ENCODE measurements around the gene EEF1G. TPM values are rescaled to one million over a fixed set of nuclear protein-coding genes. Genes with fewer than 3 reads are reported as not detected.
"Not testable (repeated sequence)": the region's sequence is repeated elsewhere in the genome, so short reads cannot be mapped to it uniquely, and the experiment has no call there.

Gene EEF1G
- total RNA-seq = 1,000 to 10,000 TPM; 1,690 to 1,865 TPM

DNA sequence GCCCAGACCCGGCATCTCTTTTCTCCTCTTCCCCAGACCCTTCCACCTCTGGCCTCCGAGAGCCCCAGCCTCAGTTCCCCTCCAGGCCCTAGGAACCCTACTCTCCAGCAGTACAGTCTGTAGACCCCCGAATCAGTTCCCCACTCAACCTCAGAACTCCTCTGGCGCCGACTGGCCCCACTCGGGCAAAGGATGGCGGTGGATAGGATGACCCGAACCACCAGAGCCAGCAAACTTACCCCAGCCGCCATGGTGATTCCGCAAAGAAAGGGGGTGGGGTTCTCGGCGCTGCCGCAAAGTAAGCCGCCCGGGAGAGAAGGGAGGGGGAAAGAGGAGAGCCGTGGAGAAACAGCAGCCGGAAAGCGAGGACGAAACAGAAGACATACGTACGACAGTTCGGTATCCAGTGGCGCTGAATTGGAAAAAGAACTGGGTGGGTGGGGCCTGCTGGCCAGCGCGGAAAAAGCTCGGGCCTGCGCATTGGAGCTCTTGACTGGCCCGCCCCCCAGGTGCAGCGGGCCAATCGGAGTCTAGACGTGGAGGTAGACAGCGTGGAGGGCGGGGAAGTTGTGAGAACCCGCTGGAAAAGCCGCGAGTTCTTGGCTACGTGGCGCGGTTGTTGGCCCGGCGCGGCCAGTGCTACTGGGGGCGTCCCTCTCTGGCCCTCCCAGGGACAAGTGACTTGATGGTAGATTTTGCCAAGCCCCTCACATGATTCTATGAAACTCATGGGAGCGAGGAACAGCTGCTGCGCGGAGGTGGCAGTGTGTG, at the start of gene EEF1G:
TSS of gene EEF1G (minus strand) at position 300 of the 771 bp plus-strand sequence. CDS start at position 251, 49 bp downstream.
- peak within 1 kb of the TSS; percentile 98 for H3K27ac Mint-ChIP-seq
- peak; percentile 95 for ATAC-seq (replicated peaks)
- H3K36me3 Mint-ChIP-seq (ENCODE audit: low read depth) = peaks cover 99% of the 10 kb centered on the region
- H3K9me3 Mint-ChIP-seq = no peaks in the 10 kb centered on the region
- peaks cover 33% of the 10 kb centered on the region for H3K4me1 Mint-ChIP-seq
- peak within 1 kb of the TSS; percentile 98 for H3K4me3 Mint-ChIP-seq
- no peaks in the 10 kb centered on the region for H3K27me3 Mint-ChIP-seq

GRCh38 chr11:62622476-62623089, 48.9 kb upstream of the EEF1G start:
- Mint-ChIP-seq H3K4me3 (peak overlapping the region; percentile 97), H3K27ac (peak overlapping the region; percentile 91), H3K9me3 (no peaks in the 10 kb centered on the region), H3K36me3 (ENCODE audit: low read depth) (peaks cover 80% of the 10 kb centered on the region), H3K27me3 (no peaks in the 10 kb centered on the region), H3K4me1 (no peaks in the 10 kb centered on the region)
- ATAC-seq (replicated peaks) = no peak

DNA sequence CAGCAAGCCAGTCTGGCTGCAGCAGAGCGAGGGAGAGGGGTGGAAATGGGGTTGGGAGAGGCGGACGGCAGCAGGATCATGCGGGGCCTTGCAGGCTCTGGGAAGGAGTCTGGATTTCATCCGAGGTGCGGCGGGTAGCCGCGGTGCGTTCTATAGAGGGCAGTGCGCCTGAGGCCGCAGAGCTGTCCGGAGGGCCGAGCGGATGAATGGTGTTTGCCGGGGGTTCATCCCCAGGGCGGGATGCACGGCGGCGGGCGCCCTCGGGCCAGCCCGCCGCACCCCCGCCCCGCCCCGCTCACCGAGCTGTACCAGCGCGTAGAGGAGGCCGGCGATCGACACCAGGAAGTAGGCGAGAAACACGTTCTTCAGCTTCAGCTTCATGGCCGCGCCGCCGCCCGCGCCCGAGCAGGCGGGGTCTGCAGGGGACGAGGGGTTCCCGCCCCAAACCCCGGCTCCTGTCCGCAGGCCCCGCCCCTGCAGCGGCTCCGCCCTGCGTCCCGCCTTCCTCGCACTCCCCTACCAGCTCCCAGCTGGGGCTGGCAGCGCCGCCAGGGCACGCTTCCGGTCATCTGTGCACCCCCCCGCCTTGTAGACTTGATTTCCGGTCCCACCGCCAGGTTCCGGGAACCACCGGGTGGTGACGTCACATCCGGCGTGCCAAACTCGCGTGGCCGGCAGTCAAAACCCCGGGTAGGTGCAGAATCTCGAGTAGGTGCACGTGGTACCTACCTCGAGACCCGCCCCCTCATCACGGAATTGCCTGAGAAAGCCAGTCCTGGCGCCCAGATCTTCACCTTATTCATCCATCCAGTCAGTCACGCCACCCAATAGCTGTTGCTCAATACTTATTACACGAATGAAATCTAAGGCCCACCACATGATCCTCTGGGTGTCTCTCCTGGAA, 48.1 kb upstream of the EEF1G start, which contains the start of gene B3GAT3:
TSS of gene B3GAT3 (minus strand) at position 420 of the 904 bp plus-strand sequence. CDS start at position 381, 39 bp downstream.
- H3K27ac Mint-ChIP-seq = peak within 1 kb of the TSS; percentile 91
- no peaks in the 10 kb centered on the region for H3K4me1 Mint-ChIP-seq
- H3K27me3 Mint-ChIP-seq = no peaks in the 10 kb centered on the region
- peak within 1 kb of the TSS; percentile 97 for H3K4me3 Mint-ChIP-seq
- peaks cover 80% of the 10 kb centered on the region for H3K36me3 Mint-ChIP-seq (ENCODE audit: low read depth)
- H3K9me3 Mint-ChIP-seq = no peaks in the 10 kb centered on the region
- ATAC-seq (replicated peaks) = peak; percentile 96

- H3K36me3 Mint-ChIP-seq (ENCODE audit: low read depth) = peaks cover 81% of the 10 kb centered on the region
- H3K27me3 Mint-ChIP-seq = no peaks in the 10 kb centered on the region
- H3K4me1 Mint-ChIP-seq = no peaks in the 10 kb centered on the region
- H3K9me3 Mint-ChIP-seq = no peaks in the 10 kb centered on the region
- H3K27ac Mint-ChIP-seq = peak overlapping the region; percentile 91
- ATAC-seq (replicated peaks) = no peak
- H3K4me3 Mint-ChIP-seq = peak overlapping the region; percentile 97
Measured at GRCh38 chr11:62621027-62621566, 47.4 kb upstream of the EEF1G start.

- ATAC-seq (replicated peaks); H3K4me1 Mint-ChIP-seq; H3K4me3 Mint-ChIP-seq; H3K27ac Mint-ChIP-seq; H3K27me3 Mint-ChIP-seq; H3K9me3 Mint-ChIP-seq: not testable (repeated sequence)
- H3K36me3 Mint-ChIP-seq (ENCODE audit: low read depth) = peaks cover 78% of the 10 kb centered on the region
Measured at GRCh38 chr11:62616957-62617356, 43.3 kb upstream of the EEF1G start.

DNA sequence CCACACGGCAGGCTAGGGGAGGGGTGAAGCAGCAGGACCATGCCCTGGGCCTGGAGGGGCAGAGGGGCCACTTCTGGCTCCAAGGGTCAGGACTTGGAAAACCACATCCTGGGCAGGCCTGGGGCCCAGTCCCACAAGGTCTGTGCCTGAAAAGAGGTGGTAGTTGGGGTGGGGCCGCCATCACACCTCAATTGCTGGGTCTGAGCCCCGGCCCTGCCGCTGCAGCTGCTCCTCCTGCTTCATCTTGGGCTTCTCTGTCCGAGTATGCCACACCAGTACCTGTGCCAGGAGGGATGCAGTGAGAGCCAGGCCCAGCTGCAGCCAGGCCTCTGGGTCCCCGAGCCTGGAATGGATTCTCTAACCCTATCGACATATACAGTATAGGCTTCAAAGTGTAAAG, 41.8 kb upstream of the EEF1G start:
- H3K36me3 Mint-ChIP-seq (ENCODE audit: low read depth) = peaks cover 79% of the 10 kb centered on the region
- H3K4me3 Mint-ChIP-seq = no peak overlapping the region
- H3K4me1 Mint-ChIP-seq = peaks cover 12% of the 10 kb centered on the region
- no peak for ATAC-seq (replicated peaks)
- no peak overlapping the region for H3K27ac Mint-ChIP-seq
- H3K9me3 Mint-ChIP-seq = no peaks in the 10 kb centered on the region
- no peaks in the 10 kb centered on the region for H3K27me3 Mint-ChIP-seq

GRCh38 chr11:62614275-62614674, 40.6 kb upstream of the EEF1G start:
- Mint-ChIP-seq H3K4me3 (peak overlapping the region; percentile 73), H3K36me3 (ENCODE audit: low read depth) (peaks cover 79% of the 10 kb centered on the region)
- peak; percentile 36 for ATAC-seq (replicated peaks)

DNA sequence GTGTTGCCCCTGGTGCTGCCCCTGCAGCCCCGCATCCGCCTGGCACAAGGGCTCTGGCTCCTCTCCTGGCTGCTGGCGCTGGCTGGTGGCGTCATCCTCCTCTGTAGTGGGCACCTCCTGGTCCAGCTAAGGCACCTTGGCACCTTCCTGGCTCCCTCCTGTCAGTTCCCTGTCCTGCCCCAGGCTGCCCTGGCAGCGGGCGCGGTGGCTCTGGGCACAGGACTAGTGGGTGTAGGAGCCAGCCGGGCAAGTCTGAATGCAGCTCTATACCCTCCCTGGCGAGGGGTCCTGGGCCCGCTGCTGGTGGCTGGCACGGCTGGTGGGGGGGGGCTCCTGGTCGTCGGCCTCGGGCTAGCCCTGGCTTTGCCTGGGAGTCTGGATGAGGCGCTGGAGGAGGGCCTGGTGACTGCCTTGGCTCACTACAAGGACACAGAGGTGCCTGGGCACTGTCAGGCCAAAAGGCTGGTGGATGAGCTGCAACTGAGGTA, 39.6 kb upstream of the EEF1G start:
- Mint-ChIP-seq H3K9me3 (no peaks in the 10 kb centered on the region), H3K27me3 (no peaks in the 10 kb centered on the region), H3K36me3 (ENCODE audit: low read depth) (peaks cover 77% of the 10 kb centered on the region), H3K27ac (peak overlapping the region; percentile 87), H3K4me3 (peak overlapping the region; percentile 73), H3K4me1 (peaks cover 23% of the 10 kb centered on the region)
- ATAC-seq (replicated peaks) = no peak

More at GRCh38 chr11:62614275-62614674, 40.6 kb upstream of the EEF1G start:
- Mint-ChIP-seq H3K27ac (peak overlapping the region; percentile 87), H3K9me3 (no peaks in the 10 kb centered on the region), H3K4me1 (peaks cover 18% of the 10 kb centered on the region), H3K27me3 (no peaks in the 10 kb centered on the region)

DNA sequence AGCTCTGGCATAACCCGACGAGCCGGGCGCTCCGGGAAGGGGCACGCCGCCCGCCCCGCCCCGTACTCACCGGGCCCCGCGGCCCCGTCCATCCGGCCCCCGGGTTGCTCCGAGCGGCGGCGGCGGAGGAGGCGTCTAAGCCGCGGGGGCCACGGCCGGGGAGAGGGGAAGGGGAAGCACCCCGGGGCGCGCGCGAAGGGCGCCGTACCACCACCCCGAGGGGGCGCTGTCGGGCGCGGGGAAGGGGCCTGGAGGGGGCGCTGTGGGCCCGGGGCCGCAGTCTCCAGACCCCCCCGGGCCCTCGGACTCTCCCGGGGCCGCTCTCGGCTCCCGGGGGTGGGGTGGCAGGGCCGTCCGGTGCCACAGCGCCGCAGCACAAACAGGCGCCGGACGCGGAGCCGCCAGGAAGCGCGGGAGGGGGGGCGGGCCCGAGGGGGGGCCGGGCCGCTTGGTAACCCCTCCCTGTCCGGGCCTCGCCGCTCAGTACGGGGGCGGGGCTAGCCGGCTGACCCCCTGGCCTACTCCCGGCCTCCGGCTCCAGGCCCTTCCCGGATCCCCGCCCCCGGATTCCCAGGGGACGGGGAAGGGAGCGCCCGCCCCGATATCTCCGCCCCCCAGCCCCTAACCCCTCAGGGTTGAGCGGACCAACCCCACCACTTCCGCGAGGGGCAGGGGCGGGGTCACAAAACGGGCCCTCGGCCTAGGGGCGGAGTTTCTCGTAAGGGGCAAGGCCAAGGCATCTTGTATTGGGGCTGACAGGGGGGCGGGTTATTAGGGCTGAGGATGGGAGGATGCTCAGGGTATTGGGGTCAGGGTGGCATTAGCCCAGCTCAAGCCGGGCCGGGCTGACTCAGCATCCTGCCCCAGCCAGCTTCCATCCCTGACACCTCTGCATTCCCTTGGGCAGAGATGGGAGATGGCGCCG, 38.9 kb upstream of the EEF1G start, which contains the start of the genes EML3 and ROM1:
TSS of gene EML3 (minus strand) at position 410 of the 925 bp plus-strand sequence. CDS start at position 92, 318 bp downstream.
TSS of gene ROM1 (plus strand) at position 892 of the 925 bp plus-strand sequence. CDS start at position 917, 25 bp downstream.
- ATAC-seq (replicated peaks) = peak; percentile 74
- Mint-ChIP-seq H3K9me3 (no peaks in the 10 kb centered on the region), H3K4me3 (peak within 1 kb of the TSS; percentile 93), H3K27ac (peak within 1 kb of the TSS; percentile 94), H3K4me1 (peaks cover 29% of the 10 kb centered on the region), H3K36me3 (ENCODE audit: low read depth) (peaks cover 75% of the 10 kb centered on the region), H3K27me3 (no peaks in the 10 kb centered on the region)

- Mint-ChIP-seq H3K4me1 (peaks cover 30% of the 10 kb centered on the region), H3K9me3 (no peaks in the 10 kb centered on the region), H3K4me3 (peak overlapping the region; percentile 93), H3K27me3 (no peaks in the 10 kb centered on the region), H3K27ac (peak overlapping the region; percentile 94), H3K36me3 (ENCODE audit: low read depth) (peaks cover 75% of the 10 kb centered on the region)
- ATAC-seq (replicated peaks) = peak; percentile 52
Measured at GRCh38 chr11:62611705-62612365, 38.1 kb upstream of the EEF1G start.

- H3K9me3 Mint-ChIP-seq = no peaks in the 10 kb centered on the region
- peak overlapping the region; percentile 93 for H3K4me3 Mint-ChIP-seq
- ATAC-seq (replicated peaks) = no peak
- H3K27me3 Mint-ChIP-seq = no peaks in the 10 kb centered on the region
- peak overlapping the region; percentile 94 for H3K27ac Mint-ChIP-seq
- peaks cover 30% of the 10 kb centered on the region for H3K4me1 Mint-ChIP-seq
- peaks cover 75% of the 10 kb centered on the region for H3K36me3 Mint-ChIP-seq (ENCODE audit: low read depth)
Measured at GRCh38 chr11:62610814-62611704, 37.4 kb upstream of the EEF1G start.

DNA sequence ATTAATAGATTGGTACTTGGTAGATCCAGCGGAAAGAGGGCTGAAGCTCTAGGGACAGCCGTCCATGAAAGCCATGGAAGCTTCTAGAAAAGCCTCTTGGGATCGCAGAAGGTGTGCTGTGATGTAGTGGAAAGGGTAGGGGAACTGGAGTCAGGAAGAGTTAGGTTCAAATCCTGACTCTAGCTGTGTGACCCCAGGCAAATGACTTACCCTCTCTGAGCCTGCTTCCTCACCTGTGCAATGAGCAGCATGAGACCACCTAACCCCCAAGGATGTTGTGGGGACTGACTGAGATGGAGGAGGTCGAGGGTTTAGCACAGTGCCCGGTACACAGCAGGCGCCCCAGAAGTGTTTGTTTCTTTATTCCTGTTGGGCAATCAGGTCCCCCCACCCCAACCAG, 36.7 kb upstream of the EEF1G start:
- Mint-ChIP-seq H3K4me3 (peak overlapping the region; percentile 93), H3K9me3 (no peaks in the 10 kb centered on the region), H3K4me1 (peaks cover 30% of the 10 kb centered on the region), H3K27me3 (no peaks in the 10 kb centered on the region), H3K27ac (peak overlapping the region; percentile 94), H3K36me3 (ENCODE audit: low read depth) (peaks cover 77% of the 10 kb centered on the region)
- ATAC-seq (replicated peaks) = no peak
